ENCODE measurements around the gene GSE1.

Gene GSE1

DNA sequence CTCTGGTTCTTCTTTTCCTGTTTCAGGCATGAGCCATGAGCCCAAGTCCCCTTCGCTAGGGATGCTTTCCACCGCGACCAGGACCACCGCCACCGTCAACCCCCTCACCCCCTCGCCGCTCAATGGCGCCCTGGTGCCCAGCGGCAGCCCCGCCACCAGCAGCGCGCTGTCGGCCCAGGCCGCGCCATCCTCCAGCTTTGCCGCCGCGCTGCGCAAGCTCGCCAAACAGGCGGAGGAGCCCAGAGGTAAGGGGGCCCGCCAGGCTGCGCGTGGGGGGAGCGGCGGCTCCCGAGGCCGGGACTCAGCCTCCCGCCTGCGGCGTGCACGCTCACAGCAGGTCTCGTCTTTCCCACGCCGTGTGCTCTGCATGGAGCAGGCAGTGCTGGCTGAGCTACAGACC is 20.8 kb downstream of the GSE1 start:
- H3K9me3 ChIP-seq (ENCODE audit: low read length) = peaks cover 10% of the 10 kb centered on the region
- H3K27me3 ChIP-seq (ENCODE audit: insufficient read depth, low read length) = no peaks in the 10 kb centered on the region
- peaks cover 24% of the 10 kb centered on the region for H3K4me1 ChIP-seq (ENCODE audit: insufficient read depth, low read length)
- peaks cover 10% of the 10 kb centered on the region for H3K36me3 ChIP-seq (ENCODE audit: insufficient read depth, low read length)
- H3K4me3 ChIP-seq (ENCODE audit: low read length) = no peak overlapping the region
- H2AFZ ChIP-seq (ENCODE audit: low read depth, low read length) = no peak overlapping the region

GRCh38 chr16:85634747-85635544 is 21.8 kb downstream of the GSE1 start:
- H3K9me3 ChIP-seq (ENCODE audit: low read length) = peaks cover 3% of the 10 kb centered on the region
- H3K27me3 ChIP-seq (ENCODE audit: insufficient read depth, low read length) = no peaks in the 10 kb centered on the region
- no peak overlapping the region for H3K4me3 ChIP-seq (ENCODE audit: low read length)
- H3K36me3 ChIP-seq (ENCODE audit: insufficient read depth, low read length) = peaks cover 10% of the 10 kb centered on the region
- no peak overlapping the region for H2AFZ ChIP-seq (ENCODE audit: low read depth, low read length)
- peaks cover 25% of the 10 kb centered on the region for H3K4me1 ChIP-seq (ENCODE audit: insufficient read depth, low read length)

DNA sequence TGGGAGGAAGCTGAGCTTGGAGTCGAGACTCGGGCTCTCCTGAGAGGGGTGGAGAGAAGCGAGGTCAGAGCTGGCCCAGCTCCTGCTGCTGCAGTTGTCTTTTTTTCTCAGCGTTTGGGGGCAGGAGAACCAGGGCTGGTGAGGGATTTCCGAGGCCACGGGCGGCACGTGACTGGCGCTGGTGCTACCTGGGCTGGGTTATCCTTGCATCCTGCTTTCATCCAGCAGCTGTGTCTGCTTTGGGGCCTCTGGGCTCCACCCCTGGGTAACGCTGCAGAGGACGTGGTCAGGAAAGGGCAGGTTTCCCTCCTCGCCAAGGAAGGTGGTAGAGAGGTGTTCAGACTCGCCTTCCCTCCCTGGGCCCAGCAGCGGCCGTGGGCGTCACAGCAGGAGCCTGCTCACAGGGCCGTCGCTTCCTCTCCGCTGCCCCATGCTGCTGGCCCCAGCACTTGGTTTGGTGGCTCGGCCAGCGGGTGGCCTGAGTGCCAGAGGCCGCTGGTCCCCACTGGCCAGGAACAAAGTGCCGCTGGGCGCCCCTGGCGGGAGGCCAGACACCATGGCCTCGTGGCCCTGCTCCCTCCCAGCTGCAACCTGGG is 22.5 kb downstream of the GSE1 start:
- no peaks in the 10 kb centered on the region for H3K27me3 ChIP-seq (ENCODE audit: insufficient read depth, low read length)
- no peak overlapping the region for H2AFZ ChIP-seq (ENCODE audit: low read depth, low read length)
- H3K36me3 ChIP-seq (ENCODE audit: insufficient read depth, low read length) = peaks cover 10% of the 10 kb centered on the region
- H3K4me1 ChIP-seq (ENCODE audit: insufficient read depth, low read length) = peaks cover 25% of the 10 kb centered on the region
- no peak overlapping the region for H3K4me3 ChIP-seq (ENCODE audit: low read length)
- H3K9me3 ChIP-seq (ENCODE audit: low read length) = no peaks in the 10 kb centered on the region

DNA sequence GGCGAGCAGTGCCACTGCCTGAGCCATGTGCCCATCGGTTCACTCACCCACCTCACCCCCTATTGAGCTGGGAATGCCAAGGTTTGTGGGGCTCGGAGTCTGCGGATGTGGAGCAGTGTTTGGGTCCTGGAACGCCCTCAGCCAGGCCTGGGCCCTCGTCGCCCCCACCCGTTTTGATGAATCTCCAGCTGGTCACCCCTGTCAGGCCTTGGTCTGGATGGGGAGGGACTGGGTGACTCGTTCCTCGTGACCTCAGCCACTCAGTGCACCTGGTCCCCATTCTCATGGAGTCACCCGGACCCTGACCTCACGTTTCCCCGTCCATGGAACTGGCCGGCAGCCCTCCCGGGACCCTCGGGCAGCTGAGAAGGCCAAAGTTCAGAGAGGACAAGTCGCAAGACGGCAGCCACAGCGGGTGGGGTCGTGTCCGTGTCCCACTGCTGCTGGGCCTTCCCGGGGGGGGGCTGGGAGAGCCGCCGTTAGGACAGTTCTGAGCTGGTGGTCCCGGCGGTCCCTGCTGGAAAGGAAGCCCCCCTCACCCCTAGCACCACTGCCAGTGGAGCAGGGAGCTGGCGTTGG is 23.2 kb downstream of the GSE1 start:
- H2AFZ ChIP-seq (ENCODE audit: low read depth, low read length) = no peak overlapping the region
- no peak overlapping the region for H3K4me3 ChIP-seq (ENCODE audit: low read length)
- peaks cover 14% of the 10 kb centered on the region for H3K36me3 ChIP-seq (ENCODE audit: insufficient read depth, low read length)
- no peaks in the 10 kb centered on the region for H3K27me3 ChIP-seq (ENCODE audit: insufficient read depth, low read length)
- H3K4me1 ChIP-seq (ENCODE audit: insufficient read depth, low read length) = peaks cover 25% of the 10 kb centered on the region
- H3K9me3 ChIP-seq (ENCODE audit: low read length) = no peaks in the 10 kb centered on the region

DNA sequence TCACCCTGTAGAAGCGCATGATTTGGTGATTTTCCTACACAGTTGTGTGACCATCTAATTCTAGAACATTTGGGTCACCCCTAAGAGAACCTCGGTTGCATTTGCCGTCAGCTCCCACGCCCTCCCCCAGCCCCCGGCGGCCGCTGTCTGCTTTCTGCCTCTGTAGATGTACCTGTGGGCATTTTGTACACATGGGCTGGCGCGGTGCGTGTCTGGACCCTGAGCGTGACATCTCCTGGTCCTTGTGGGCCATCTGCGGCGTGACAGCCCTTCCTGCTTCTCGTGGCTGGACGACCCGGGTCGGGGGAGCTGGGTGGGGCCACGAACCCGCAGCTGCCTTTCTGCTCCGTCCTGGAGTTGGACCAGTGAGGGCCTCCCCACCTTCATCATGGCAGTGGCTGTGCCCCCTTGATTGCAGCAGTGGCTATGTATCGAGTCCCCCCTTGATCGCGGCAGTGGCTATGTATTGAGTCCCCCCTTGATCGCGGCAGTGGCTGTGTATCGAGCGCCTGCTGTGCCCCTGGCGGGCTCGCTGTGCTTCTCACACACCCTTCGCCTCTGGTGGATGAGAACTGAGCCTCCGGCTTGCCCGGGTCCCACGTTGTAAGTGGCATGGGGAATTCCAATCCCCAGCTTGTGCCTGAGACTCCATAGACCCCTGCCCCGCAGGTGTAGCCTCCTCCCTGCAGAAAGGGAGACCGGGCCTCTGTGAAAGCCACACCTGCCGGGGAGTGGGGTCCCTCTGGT is 24.1 kb downstream of the GSE1 start:
- no peaks in the 10 kb centered on the region for H3K9me3 ChIP-seq (ENCODE audit: low read length)
- H2AFZ ChIP-seq (ENCODE audit: low read depth, low read length) = no peak overlapping the region
- no peak overlapping the region for H3K4me3 ChIP-seq (ENCODE audit: low read length)
- no peaks in the 10 kb centered on the region for H3K27me3 ChIP-seq (ENCODE audit: insufficient read depth, low read length)
- peaks cover 25% of the 10 kb centered on the region for H3K4me1 ChIP-seq (ENCODE audit: insufficient read depth, low read length)
- peaks cover 14% of the 10 kb centered on the region for H3K36me3 ChIP-seq (ENCODE audit: insufficient read depth, low read length)

DNA sequence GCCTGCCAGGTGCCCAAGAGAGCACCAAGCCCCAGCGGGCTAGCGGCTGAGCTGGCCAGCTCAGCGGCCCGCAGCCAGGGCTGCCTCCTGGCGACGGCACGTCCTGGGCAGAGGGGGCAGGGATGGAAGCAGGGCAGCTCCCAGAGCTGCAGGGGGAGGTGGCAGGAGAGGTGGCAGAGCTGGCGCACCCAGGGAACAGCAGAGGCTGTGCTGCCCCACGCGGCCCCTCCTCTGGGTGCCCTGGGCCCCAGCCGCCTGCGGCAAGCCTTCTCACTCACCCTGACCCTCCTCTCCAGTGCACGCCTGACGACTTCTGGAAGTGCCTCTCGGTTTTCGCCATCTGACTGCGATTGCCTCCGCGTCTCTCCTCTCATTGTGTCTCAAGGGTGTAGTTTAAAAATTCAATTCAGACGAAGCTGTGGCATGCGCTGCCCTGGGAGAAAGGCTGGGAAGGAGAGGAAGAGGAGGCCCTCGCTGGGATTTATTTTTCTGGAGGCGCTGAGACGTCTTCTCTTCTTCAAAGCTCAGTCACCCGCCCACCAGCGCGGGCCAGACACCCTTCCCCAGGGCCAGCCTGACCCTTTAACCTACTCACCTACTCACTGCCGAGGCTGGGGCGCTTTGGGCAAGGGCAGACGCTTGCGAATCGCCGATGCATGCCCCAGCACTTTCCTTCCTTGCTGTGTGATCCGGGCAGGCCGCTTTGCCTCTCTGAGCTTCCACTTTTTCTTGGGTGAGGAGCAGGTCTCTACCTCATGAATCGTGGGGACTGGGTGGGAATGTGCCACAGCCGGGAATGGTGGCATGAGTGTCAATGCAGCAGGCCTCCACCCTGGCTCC is 24.9 kb downstream of the GSE1 start:
- H3K36me3 ChIP-seq (ENCODE audit: insufficient read depth, low read length) = peaks cover 14% of the 10 kb centered on the region
- H3K4me3 ChIP-seq (ENCODE audit: low read length) = no peak overlapping the region
- peaks cover 25% of the 10 kb centered on the region for H3K4me1 ChIP-seq (ENCODE audit: insufficient read depth, low read length)
- H2AFZ ChIP-seq (ENCODE audit: low read depth, low read length) = no peak overlapping the region
- H3K9me3 ChIP-seq (ENCODE audit: low read length) = no peaks in the 10 kb centered on the region
- H3K27me3 ChIP-seq (ENCODE audit: insufficient read depth, low read length) = no peaks in the 10 kb centered on the region

DNA sequence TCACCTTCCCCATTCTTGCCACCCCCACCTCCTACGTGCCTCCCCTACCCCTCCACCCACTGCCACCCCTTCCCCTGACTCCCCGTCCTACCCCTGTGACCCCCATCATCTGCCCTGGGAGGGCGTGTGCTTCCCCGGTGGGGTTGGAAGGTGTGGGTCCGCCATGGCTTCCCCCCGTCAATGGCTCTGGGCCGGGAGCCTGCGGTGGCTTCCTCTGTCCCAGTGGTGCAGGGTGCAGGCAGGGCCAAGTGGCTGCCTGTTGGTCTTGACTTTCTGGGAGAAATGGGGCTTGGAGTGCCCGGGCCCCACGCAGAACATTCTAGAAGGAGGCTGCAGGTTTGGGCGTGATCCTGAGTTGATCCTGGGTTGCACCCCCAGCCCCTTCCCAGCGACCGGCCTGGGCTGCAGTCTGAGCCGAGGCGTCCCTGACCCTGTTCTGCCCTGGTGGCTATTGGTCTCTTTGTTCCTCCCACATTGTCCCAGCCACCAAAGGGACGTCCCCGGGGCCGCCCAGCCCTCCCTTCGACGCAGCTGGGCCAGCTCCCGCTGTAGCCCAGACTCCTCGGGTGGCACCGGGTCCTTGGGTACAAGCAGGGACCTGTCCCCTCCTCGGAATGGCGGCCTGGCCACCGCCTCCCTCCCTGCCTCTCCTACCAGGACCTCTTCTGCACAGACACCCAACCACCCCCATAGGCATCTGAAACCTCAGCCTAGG is 25.7 kb downstream of the GSE1 start:
- Histone ChIP-seq H3K9me3 (ENCODE audit: low read length) (no peaks in the 10 kb centered on the region), H3K4me3 (ENCODE audit: low read length) (no peak overlapping the region), H3K27me3 (ENCODE audit: insufficient read depth, low read length) (no peaks in the 10 kb centered on the region), H2AFZ (ENCODE audit: low read depth, low read length) (no peak overlapping the region), H3K4me1 (ENCODE audit: insufficient read depth, low read length) (peaks cover 25% of the 10 kb centered on the region), H3K36me3 (ENCODE audit: insufficient read depth, low read length) (peaks cover 14% of the 10 kb centered on the region)

- Histone ChIP-seq H2AFZ (ENCODE audit: low read depth, low read length) (no peak overlapping the region), H3K9me3 (ENCODE audit: low read length) (no peaks in the 10 kb centered on the region), H3K27me3 (ENCODE audit: insufficient read depth, low read length) (no peaks in the 10 kb centered on the region), H3K4me1 (ENCODE audit: insufficient read depth, low read length) (peaks cover 25% of the 10 kb centered on the region), H3K4me3 (ENCODE audit: low read length) (no peak overlapping the region), H3K36me3 (ENCODE audit: insufficient read depth, low read length) (peaks cover 13% of the 10 kb centered on the region)
Measured at GRCh38 chr16:85639529-85640253, 26.6 kb downstream of the GSE1 start.

- no peak overlapping the region for H3K4me3 ChIP-seq (ENCODE audit: low read length)
- peaks cover 25% of the 10 kb centered on the region for H3K4me1 ChIP-seq (ENCODE audit: insufficient read depth, low read length)
- no peak overlapping the region for H2AFZ ChIP-seq (ENCODE audit: low read depth, low read length)
- peaks cover 8% of the 10 kb centered on the region for H3K36me3 ChIP-seq (ENCODE audit: insufficient read depth, low read length)
- no peaks in the 10 kb centered on the region for H3K9me3 ChIP-seq (ENCODE audit: low read length)
- H3K27me3 ChIP-seq (ENCODE audit: insufficient read depth, low read length) = no peaks in the 10 kb centered on the region
Measured at GRCh38 chr16:85640254-85640558, 27.1 kb downstream of the GSE1 start.

DNA sequence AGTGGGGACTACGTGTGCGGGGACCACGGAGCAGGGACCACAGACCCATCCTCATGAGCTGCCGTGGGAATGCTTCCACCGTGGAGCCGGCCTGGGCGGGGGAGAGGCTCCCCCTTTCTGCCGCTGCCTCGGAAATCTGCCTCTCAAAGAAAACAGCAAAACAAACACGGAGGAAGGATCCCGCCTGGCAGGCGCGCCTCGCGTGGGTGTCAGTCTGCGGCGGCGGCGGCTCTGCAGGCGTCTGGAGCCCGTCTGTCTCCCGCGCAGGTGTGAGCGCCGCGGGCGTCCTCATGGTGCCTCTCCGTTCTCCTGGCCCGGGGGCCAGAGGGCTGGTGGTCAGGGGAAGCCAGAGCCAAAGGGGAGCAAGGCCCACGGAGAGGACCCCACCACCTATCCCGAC is 27.5 kb downstream of the GSE1 start:
- peaks cover 5% of the 10 kb centered on the region for H3K36me3 ChIP-seq (ENCODE audit: insufficient read depth, low read length)

GRCh38 chr16:85641305-85641704 is 28.2 kb downstream of the GSE1 start:
- peaks cover 19% of the 10 kb centered on the region for H3K4me1 ChIP-seq (ENCODE audit: insufficient read depth, low read length)
- H3K4me3 ChIP-seq (ENCODE audit: low read length) = no peak overlapping the region
- H3K27me3 ChIP-seq (ENCODE audit: insufficient read depth, low read length) = no peaks in the 10 kb centered on the region
- no peaks in the 10 kb centered on the region for H3K9me3 ChIP-seq (ENCODE audit: low read length)
- H3K36me3 ChIP-seq (ENCODE audit: insufficient read depth, low read length) = peaks cover 4% of the 10 kb centered on the region
- no peak overlapping the region for H2AFZ ChIP-seq (ENCODE audit: low read depth, low read length)

More for the DNA sequence above, 27.5 kb downstream of the GSE1 start:
- Histone ChIP-seq H2AFZ (ENCODE audit: low read depth, low read length) (no peak overlapping the region), H3K27me3 (ENCODE audit: insufficient read depth, low read length) (no peaks in the 10 kb centered on the region), H3K4me1 (ENCODE audit: insufficient read depth, low read length) (peaks cover 25% of the 10 kb centered on the region), H3K4me3 (ENCODE audit: low read length) (no peak overlapping the region), H3K9me3 (ENCODE audit: low read length) (no peaks in the 10 kb centered on the region)

DNA sequence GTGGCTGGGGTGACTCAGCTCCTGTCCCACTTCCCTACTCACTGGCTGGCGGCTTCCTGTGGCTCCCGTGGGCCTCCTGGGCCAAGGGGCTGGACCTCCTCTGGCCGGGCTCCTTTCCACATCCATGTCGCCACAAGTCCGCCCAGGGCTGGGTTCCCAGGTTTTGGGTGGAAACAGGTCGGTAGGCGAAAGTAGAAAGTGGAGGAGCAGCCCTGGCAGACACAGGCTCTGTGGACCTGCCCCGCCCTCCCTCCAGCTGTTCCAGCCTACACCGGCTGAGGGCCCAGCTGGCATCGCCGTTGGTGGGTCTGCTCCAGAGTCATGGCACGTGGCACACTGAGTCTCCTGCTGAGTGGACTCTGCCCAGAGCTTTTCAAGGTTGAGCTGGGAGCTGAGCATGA is 28.7 kb downstream of the GSE1 start:
- peaks cover 16% of the 10 kb centered on the region for H3K4me1 ChIP-seq (ENCODE audit: insufficient read depth, low read length)
- H3K4me3 ChIP-seq (ENCODE audit: low read length) = no peak overlapping the region

More for the DNA sequence above, 28.7 kb downstream of the GSE1 start:
- Histone ChIP-seq H3K36me3 (ENCODE audit: insufficient read depth, low read length) (peaks cover 6% of the 10 kb centered on the region), H2AFZ (ENCODE audit: low read depth, low read length) (no peak overlapping the region), H3K27me3 (ENCODE audit: insufficient read depth, low read length) (no peaks in the 10 kb centered on the region), H3K9me3 (ENCODE audit: low read length) (no peaks in the 10 kb centered on the region)
